Neural cell (in vitro differentiated cells): ENCODE measurements around the gene CPSF7. TPM values are rescaled to one million over a fixed set of nuclear protein-coding genes. Genes with fewer than 3 reads are reported as not detected.

Experiments
- H2AFZ ChIP-seq: fragments of 200-600, 300-800 bp; sonication (generic), shearing (Covaris generic); 2 replicates; pipeline ENCODE4 v1.6.0; 2014; ENCODE audit warnings: low read depth, mild to moderate bottlenecking, antibody characterized with exemption, low read length, moderate library complexity
- H3F3A ChIP-seq: fragments of 200-600 bp; shearing (Covaris generic); 2 replicates; pipeline ENCODE4 v1.6.1; 2016; ENCODE audit warnings: mild to moderate bottlenecking, moderate library complexity, mixed read lengths, antibody characterized with exemption, low read length; ENCODE audit not compliant: insufficient read depth, poor library complexity, severe bottlenecking
- H3K27ac ChIP-seq: fragments of 200-600, 300-800 bp; sonication (generic), shearing (Covaris generic); 2 replicates; pipeline ENCODE4 v1.5.1; 2014; ENCODE audit warnings: mild to moderate bottlenecking, low read length, moderate library complexity
- H3K27me3 ChIP-seq: fragments of 300-800, 200-600 bp; sonication (generic), shearing (Covaris generic); 2 replicates; pipeline ENCODE4 v1.6.0; 2014; ENCODE audit warnings: mild to moderate bottlenecking, low read depth, low read length, moderate library complexity; ENCODE audit not compliant: insufficient read depth
- H3K36me3 ChIP-seq: fragments of 300-800, 200-600 bp; sonication (generic), shearing (Covaris generic); 2 replicates; pipeline ENCODE4 v1.5.1; 2014; ENCODE audit warnings: mild to moderate bottlenecking, antibody characterized with exemption, low read length, moderate library complexity; ENCODE audit not compliant: insufficient read depth
- H3K4me2 ChIP-seq: fragments of 300-800, 200-600 bp; sonication (generic), shearing (Covaris generic); 2 replicates; pipeline ENCODE4 v1.6.0; 2014; ENCODE audit warnings: mild to moderate bottlenecking, low read length
- H3K4me3 ChIP-seq: fragments of 300-800, 200-600 bp; sonication (generic), shearing (Covaris generic); 2 replicates; pipeline ENCODE4 v1.5.1; 2014; ENCODE audit warnings: mild to moderate bottlenecking, low read length, moderate library complexity
- H3K79me2 ChIP-seq: fragments of 200-600 bp; shearing (Covaris generic); replicated peaks from 2 replicates; pipeline ENCODE4 v1.6.0; 2014; ENCODE audit warnings: mild to moderate bottlenecking, low read length, moderate library complexity; ENCODE audit not compliant: insufficient read depth
- H3K9ac ChIP-seq: fragments of 300-800, 200-600 bp; sonication (generic), shearing (Covaris generic); 2 replicates; pipeline ENCODE4 v1.6.1; 2016; ENCODE audit warnings: mild to moderate bottlenecking, low read length, mixed read lengths
- H3K9me2 ChIP-seq: fragments of 200-600 bp; shearing (Covaris generic); 2 replicates; pipeline ENCODE4 v1.6.1; 2016; ENCODE audit warnings: mild to moderate bottlenecking, low read length, mixed read lengths; ENCODE audit not compliant: insufficient read depth
- H3K9me3 ChIP-seq: fragments of 200-600, 300-800 bp; sonication (generic), shearing (Covaris generic); 2 replicates; pipeline ENCODE4 v1.6.1; 2016; ENCODE audit warnings: mild to moderate bottlenecking, mixed run types, low read length, moderate library complexity, mixed read lengths
- H4K20me1 ChIP-seq: fragments of 200-600 bp; shearing (Covaris generic); 2 replicates; pipeline ENCODE4 v1.6.1; 2016; ENCODE audit warnings: mild to moderate bottlenecking, mixed run types; ENCODE audit not compliant: insufficient read depth
- CTCF ChIP-seq: fragments of 450-650 bp; IDR thresholded peaks from 2 replicates; pipeline ENCODE4 v1.5.1; 2014; ENCODE audit warnings: antibody characterized with exemption, mild to moderate bottlenecking, moderate library complexity; ENCODE audit not compliant: poor library complexity, severe bottlenecking
- EP300 ChIP-seq: fragments of 450-650 bp; conservative IDR thresholded peaks from 2 replicates; pipeline ENCODE4 v1.6.1; 2014; ENCODE audit warnings: antibody characterized with exemption, mild to moderate bottlenecking, moderate library complexity; ENCODE audit not compliant: poor library complexity, severe bottlenecking
- MXI1 ChIP-seq: fragments of 450-650 bp; conservative IDR thresholded peaks from 2 replicates; pipeline ENCODE4 v1.6.1; 2014; ENCODE audit warnings: antibody characterized with exemption, mild to moderate bottlenecking; ENCODE audit not compliant: poor library complexity, severe bottlenecking
- POLR2AphosphoS5 ChIP-seq: IDR thresholded peaks from 2 replicates; pipeline ENCODE4 v1.6.1; 2012
- RAD21 ChIP-seq: fragments of 450-650 bp; conservative IDR thresholded peaks from 2 replicates; pipeline ENCODE4 v1.6.1; 2014; ENCODE audit warnings: antibody characterized with exemption, mild to moderate bottlenecking, moderate library complexity
- REST ChIP-seq: IDR thresholded peaks from 2 replicates; pipeline ENCODE4 v1.6.1; 2012; ENCODE audit warnings: borderline replicate concordance
- SMC3 ChIP-seq: fragments of 450-650 bp; conservative IDR thresholded peaks from 2 replicates; pipeline ENCODE4 v1.6.1; 2014; ENCODE audit warnings: antibody characterized with exemption, mild to moderate bottlenecking, moderate library complexity; ENCODE audit not compliant: poor library complexity
- TAF1 ChIP-seq: IDR thresholded peaks from 2 replicates; pipeline ENCODE4 v1.6.1; 2012; ENCODE audit warnings: low read depth
- polyA minus RNA-seq: library from RNA; depleted of rRNA, polyadenylated mRNA; stranded (reverse); fragments of >200 nt; gene quantifications from 2 replicates; pipeline ENCODE4 v1.2.3, GENCODE V29; 2014
- polyA plus RNA-seq: library from polyadenylated mRNA; depleted of rRNA; stranded (reverse); fragments of >200 nt; gene quantifications from 2 replicates; pipeline ENCODE4 v1.2.3, GENCODE V29; 2014

The CPSF7 gene
- polyA plus RNA-seq: 80.2 and 82.5 TPM in 2 replicates
- 46.7 and 60.4 TPM in 2 replicates for polyA minus RNA-seq

GRCh38 chr11:61429691-61430582 is at the start of gene CPSF7, which contains the start of gene SDHAF2:
CPSF7 (minus strand) TSS chr11:61429975; CDS start chr11:61429235, 740 bp downstream.
SDHAF2 (plus strand) TSS chr11:61430124; CDS start chr11:61430147, 23 bp downstream.
- peak within 1 kb of the TSS; percentile 100 for H3K4me2 ChIP-seq
- peak within 1 kb of the TSS; percentile 99 for H3K9ac ChIP-seq
- peaks cover 74% of the 10 kb centered on the region for H3K79me2 ChIP-seq
- no peaks in the 10 kb centered on the region for H3F3A ChIP-seq
- TF ChIP-seq MXI1: peak; percentile 84
- TF ChIP-seq RAD21: no peak
- TF ChIP-seq REST: peak; percentile 53
- TF ChIP-seq POLR2AphosphoS5: peak; percentile 87
- TF ChIP-seq TAF1: peak; percentile 88
- no peak for TF ChIP-seq CTCF
- TF ChIP-seq EP300: peak; percentile 64
- peak within 1 kb of the TSS; percentile 87 for H2AFZ ChIP-seq
- no peaks in the 10 kb centered on the region for H3K27me3 ChIP-seq
- no peaks in the 10 kb centered on the region for H3K9me2 ChIP-seq
- peak within 1 kb of the TSS; percentile 82 for H3K4me3 ChIP-seq
- H3K9me3 ChIP-seq: no peaks in the 10 kb centered on the region
- peak within 1 kb of the TSS; percentile 98 for H3K27ac ChIP-seq
- H4K20me1 ChIP-seq: no peaks in the 10 kb centered on the region
- peaks cover 12% of the 10 kb centered on the region for H3K36me3 ChIP-seq

- Histone ChIP-seq H3K27ac (no peak overlapping the region), H3K9me2 (no peaks in the 10 kb centered on the region), H3K79me2 (no peaks in the 10 kb centered on the region), H3K9me3 (no peaks in the 10 kb centered on the region), H3K4me2 (no peak overlapping the region), H4K20me1 (no peaks in the 10 kb centered on the region), H3F3A (peaks cover 6% of the 10 kb centered on the region), H3K27me3 (no peaks in the 10 kb centered on the region), H3K9ac (peak overlapping the region; percentile 33), H3K4me3 (no peak overlapping the region), H3K36me3 (no peaks in the 10 kb centered on the region), H2AFZ (no peak overlapping the region)
- TF ChIP-seq CTCF (peak; percentile 97), RAD21 (peak; percentile 96), POLR2AphosphoS5 (no peak), SMC3 (peak; percentile 98), TAF1 (no peak)
These were observed 48.0 kb upstream of the CPSF7 start for GRCh38 chr11:61477727-61478148.
